ENCODE data around the gene SLC29A4. TPM values are rescaled to one million over a fixed set of nuclear protein-coding genes. Genes with fewer than 3 reads are reported as not detected.
A peak's percentile ranks its signal among the peaks of the same experiment; 100 is the strongest.
"Not testable (repeated sequence)": the region's sequence is repeated elsewhere in the genome, so short reads cannot be mapped to it uniquely, and the experiment has no call there.

Gene SLC29A4
- total and polyA plus RNA-seq, 2 of the 13 experiments (the other 11 are each of a cell fraction or from before 2014, with no cell fraction given), result 29.7 to 31.7 TPM

GRCh38 chr7:5273831-5274405, 8.8 kb upstream of the SLC29A4 start (continued):
- TF ChIP-seq ZNF768 (CRISPR knock-in tag; IDR thresholded peaks at IDR 0.05) (peak; percentile 99), SOX6 (CRISPR knock-in tag; IDR thresholded peaks at IDR 0.05) (peak; percentile 64), SALL1 (CRISPR knock-in tag; IDR thresholded peaks at IDR 0.05) (0 out of 2 replicates have a peak, but pooled peaks have one; percentile 26)
- not testable (repeated sequence) for TF ChIP-seq SOX6 (IDR thresholded peaks at IDR 0.05)

GRCh38 chr7:5274441-5274840, 8.3 kb upstream of the SLC29A4 start:
- ChIA-PET POLR2A (no interaction called here), CTCF (ENCODE audit: low intra/inter-chr PET ratio, low total read pairs) (no interaction called here)
- H3K4me2 ChIP-seq (ENCODE audit: low read depth, low read length), result no peak overlapping the region
- H3K27ac ChIP-seq (ENCODE audit: extremely low read length, insufficient read depth, low read length), result no peak overlapping the region
- TF ChIP-seq ZNF629 (CRISPR knock-in tag; conservative IDR thresholded peaks at IDR 0.05) (peak; percentile 91), MZF1 (CRISPR knock-in tag; IDR thresholded peaks at IDR 0.05; ENCODE audit: borderline replicate concordance) (no peak)
- peaks cover 19% of the 10 kb centered on the region for H3K4me1 ChIP-seq (ENCODE audit: insufficient read depth, low read length)
- intact Hi-C loops (cut with micrococcal nuclease; ENCODE audit: unreplicated experiment), result no loop called here
- BruUV-seq (replicated peaks), result no TSS peak
- no peak for DNase-seq (ENCODE audit: low spot score)
- no peak overlapping the region for H3K4me3 ChIP-seq (replicated peaks in 1 of 3; ENCODE audit: insufficient read depth in 1 of 3, low read depth in 2 of 3, low read length in 3 of 3)
- FAIRE-seq, result no peak
- H4K20me1 ChIP-seq (ENCODE audit: insufficient read depth, low read length), result no peaks in the 10 kb centered on the region
- 96% methylated on average over 3 of the region's 7 CpGs for WGBS (ENCODE audit: low lambda C conversion rate)
- no peaks in the 10 kb centered on the region for H3K9me3 ChIP-seq (ENCODE audit: low read length)
- in situ Hi-C loops (cut with HindIII; ENCODE audit: extremely low pct_ligation_motif_present, low pct_unique_long_range_greater_than_20kb), result no loop called here
- no peaks in the 10 kb centered on the region for H3K36me3 ChIP-seq (replicated peaks in 1 of 2; ENCODE audit: control insufficient read depth in 1 of 2, insufficient read depth in 2 of 2, low read length in 2 of 2)
- ATAC-seq, result no peak
- no peak overlapping the region for H3K9ac ChIP-seq (ENCODE audit: insufficient read depth, low read depth, low read length)
- no peaks in the 10 kb centered on the region for H3K79me2 ChIP-seq (ENCODE audit: insufficient read depth, low read length)
- H2AFZ ChIP-seq (ENCODE audit: low read length), result no peak overlapping the region
- H3K27me3 ChIP-seq (ENCODE audit: control insufficient read depth in 1 of 2, insufficient read depth in 2 of 2, low read length in 2 of 2), result peaks cover 3 to 10% of the 10 kb centered on the region in 2 experiments; a peak in 4 of 5 replicates

- H3K27ac ChIP-seq (ENCODE audit: extremely low read length, insufficient read depth, low read length); DNase-seq (ENCODE audit: low spot score); intact Hi-C loops (cut with micrococcal nuclease; ENCODE audit: unreplicated experiment); CTCF ChIA-PET (ENCODE audit: low intra/inter-chr PET ratio, low total read pairs); H2AFZ ChIP-seq (ENCODE audit: low read length); H3K4me3 ChIP-seq (replicated peaks in 1 of 3; ENCODE audit: insufficient read depth in 1 of 3, low read depth in 2 of 3, low read length in 3 of 3); H3K9ac ChIP-seq (ENCODE audit: insufficient read depth, low read depth, low read length); H4K20me1 ChIP-seq (ENCODE audit: insufficient read depth, low read length); FAIRE-seq; H3K27me3 ChIP-seq (ENCODE audit: control insufficient read depth in 1 of 2, insufficient read depth in 2 of 2, low read length in 2 of 2); H3K36me3 ChIP-seq (replicated peaks in 1 of 2; ENCODE audit: control insufficient read depth in 1 of 2, insufficient read depth in 2 of 2, low read length in 2 of 2); POLR2A ChIA-PET; H3K9me3 ChIP-seq (ENCODE audit: low read length); H3K79me2 ChIP-seq (ENCODE audit: insufficient read depth, low read length); H3K4me2 ChIP-seq (ENCODE audit: low read depth, low read length); in situ Hi-C loops (cut with HindIII; ENCODE audit: extremely low pct_ligation_motif_present, low pct_unique_long_range_greater_than_20kb); BruUV-seq (replicated peaks): not testable (repeated sequence)
- TF ChIP-seq ZFP36 (IDR thresholded peaks at IDR 0.05; ENCODE audit: borderline replicate concordance, low read depth, low read length, partially characterized antibody), result peak; percentile 82
- peaks cover 19% of the 10 kb centered on the region for H3K4me1 ChIP-seq (ENCODE audit: insufficient read depth, low read length)
- 64% methylated on average over 2 of the region's 11 CpGs for WGBS (ENCODE audit: low lambda C conversion rate)
- ATAC-seq, result peak; percentile 14; the same call in 1 of the 3 replicates
Measured at GRCh38 chr7:5274985-5275431, 7.7 kb upstream of the SLC29A4 start.
